Amniotic stem cell (primary cell): ENCODE data around the gene HOXA10.

Source experiments
- DNase-seq: peaks from one replicate; lab custom pipeline; 2025; lab: John Stamatoyannopoulos, UW

The HOXA10 gene

GRCh38 chr7:27145165-27145913 lies 28.8 kb downstream of the HOXA10 start:
- DNase-seq: no peak

- no peak for DNase-seq
Measured at GRCh38 chr7:27144781-27145164, 29.3 kb downstream of the HOXA10 start.

- no peak for DNase-seq
Measured at GRCh38 chr7:27143950-27144780, 30.0 kb downstream of the HOXA10 start.

DNA sequence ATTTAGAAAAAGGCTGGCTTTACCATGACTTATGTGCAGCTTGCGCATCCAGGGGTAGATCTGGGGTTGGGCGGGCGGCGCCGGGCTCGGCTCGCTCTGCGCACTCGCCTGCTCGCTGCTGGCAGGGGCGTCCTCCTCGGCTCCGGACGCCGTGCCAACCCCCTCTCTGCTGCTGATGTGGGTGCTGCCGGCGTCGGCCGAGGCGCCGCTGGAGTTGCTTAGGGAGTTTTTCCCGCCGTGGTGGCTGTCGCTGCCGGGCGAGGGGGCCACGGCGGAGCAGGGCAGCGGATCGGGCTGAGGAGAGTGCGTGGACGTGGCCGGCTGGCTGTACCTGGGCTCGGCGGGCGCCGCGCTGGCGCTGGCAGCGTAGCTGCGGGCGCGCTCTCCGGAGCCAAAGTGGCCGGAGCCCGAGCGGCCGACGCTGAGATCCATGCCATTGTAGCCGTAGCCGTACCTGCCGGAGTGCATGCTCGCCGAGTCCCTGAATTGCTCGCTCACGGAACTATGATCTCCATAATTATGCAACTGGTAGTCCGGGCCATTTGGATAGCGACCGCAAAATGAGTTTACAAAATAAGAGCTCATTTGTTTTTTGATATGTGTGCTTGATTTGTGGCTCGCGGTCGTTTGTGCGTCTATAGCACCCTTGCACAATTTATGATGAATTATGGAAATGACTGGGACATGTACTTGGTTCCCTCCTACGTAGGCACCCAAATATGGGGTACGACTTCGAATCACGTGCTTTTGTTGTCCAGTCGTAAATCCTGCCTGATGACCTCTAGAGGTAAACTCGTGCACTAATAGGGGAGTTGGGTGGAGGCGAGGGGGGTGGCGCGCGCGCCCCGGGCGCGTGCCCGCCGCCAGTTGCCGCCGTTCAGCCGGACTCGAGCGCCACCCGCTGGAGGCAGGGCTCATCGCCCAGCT lies 30.8 kb downstream of the HOXA10 start, which contains the start of gene HOXA5:
HOXA5 (minus strand) TSS at position 659 of the 927 bp plus-strand sequence; CDS start at position 585, 74 bp downstream.
- DNase-seq: no peak

DNA sequence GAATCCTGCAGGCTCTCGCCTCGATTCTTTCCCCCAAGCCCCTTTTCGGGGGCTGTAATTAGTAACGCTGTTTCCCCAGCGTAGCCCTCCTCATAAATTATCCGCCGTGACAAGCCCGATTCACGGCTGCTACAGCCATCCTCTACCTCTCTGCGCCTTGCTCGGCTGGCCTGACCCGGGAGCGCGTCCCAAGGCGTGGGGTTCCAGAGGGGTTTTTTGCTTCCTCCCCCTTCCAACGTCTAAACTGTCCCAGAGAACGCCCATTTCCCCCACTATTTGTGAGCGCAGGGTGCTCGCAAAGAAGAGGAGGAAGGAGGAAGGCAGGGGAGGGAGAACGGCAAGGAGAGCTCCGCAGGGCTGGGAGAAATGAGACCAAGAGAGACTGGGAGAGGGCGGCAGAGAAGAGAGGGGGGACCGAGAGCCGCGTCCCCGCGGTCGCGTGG lies 31.5 kb downstream of the HOXA10 start:
- no peak for DNase-seq

DNA sequence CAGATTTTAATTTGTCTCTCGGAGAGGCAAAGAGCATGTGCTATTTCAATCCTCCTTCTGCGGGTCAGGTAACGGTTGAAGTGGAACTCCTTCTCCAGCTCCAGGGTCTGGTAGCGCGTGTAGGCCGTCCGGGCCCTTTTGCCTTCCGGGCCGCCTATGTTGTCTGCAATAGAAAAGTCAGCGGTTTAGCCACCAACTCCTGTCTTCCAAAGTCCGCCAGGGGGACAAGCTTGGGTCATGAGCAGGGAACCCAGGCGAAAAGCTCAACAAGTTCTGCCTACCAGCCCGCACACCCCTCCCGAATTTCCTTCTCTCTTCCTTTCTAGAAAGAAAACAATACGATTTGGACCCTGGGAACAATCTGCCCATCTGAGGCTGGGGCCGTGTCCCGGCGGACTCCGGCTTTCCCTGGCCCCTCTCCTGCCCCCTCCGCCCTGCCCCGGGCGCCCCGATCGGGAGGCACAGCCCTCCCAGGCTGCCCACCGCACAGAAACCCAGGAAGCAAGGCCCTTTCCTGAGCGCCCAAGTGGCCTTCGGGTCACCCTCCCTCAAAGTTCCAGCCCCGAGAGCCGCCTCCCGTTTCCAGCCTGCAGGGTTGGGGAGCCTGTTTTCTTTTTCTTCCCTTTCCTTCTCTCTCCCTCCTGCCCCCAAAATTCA lies 32.1 kb downstream of the HOXA10 start:
- DNase-seq: no peak

DNA sequence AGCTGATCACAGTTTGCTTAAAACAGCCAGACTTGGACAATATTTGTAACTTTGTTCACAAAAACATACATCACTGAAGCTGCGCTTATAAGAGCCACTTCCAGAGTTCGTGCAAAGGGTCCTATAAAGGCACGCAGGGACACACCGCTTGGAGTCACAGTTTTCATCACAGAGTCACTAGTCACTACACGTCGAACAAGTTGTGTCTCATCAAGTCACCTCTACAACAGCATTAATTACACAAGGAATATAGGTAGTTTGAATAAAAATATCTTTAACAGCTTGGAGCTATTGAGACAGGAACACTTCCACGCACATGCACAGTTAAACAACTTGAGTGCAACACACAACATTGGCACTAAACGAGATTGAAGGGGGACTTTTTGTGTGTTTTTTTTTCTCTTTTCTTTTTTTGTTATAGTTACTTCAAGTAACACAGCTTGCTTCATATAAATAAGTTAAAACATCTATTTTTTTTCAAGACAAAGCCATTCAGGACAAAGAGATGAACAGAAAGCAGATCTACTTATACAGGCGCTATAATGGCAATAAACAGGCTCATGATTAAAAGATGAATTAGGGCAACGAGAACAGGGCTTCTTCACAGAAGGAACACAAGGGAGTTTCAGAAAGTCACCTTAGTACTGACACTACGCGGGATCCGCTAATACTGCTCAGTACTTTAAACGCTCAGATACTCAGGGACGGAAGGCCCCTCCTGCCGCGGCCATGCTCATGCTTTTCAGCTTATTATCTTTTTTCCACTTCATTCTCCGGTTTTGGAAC lies 32.8 kb downstream of the HOXA10 start:
- DNase-seq: no peak

- DNase-seq: no peak
Measured at GRCh38 chr7:27140126-27140857, 33.8 kb downstream of the HOXA10 start.

DNA sequence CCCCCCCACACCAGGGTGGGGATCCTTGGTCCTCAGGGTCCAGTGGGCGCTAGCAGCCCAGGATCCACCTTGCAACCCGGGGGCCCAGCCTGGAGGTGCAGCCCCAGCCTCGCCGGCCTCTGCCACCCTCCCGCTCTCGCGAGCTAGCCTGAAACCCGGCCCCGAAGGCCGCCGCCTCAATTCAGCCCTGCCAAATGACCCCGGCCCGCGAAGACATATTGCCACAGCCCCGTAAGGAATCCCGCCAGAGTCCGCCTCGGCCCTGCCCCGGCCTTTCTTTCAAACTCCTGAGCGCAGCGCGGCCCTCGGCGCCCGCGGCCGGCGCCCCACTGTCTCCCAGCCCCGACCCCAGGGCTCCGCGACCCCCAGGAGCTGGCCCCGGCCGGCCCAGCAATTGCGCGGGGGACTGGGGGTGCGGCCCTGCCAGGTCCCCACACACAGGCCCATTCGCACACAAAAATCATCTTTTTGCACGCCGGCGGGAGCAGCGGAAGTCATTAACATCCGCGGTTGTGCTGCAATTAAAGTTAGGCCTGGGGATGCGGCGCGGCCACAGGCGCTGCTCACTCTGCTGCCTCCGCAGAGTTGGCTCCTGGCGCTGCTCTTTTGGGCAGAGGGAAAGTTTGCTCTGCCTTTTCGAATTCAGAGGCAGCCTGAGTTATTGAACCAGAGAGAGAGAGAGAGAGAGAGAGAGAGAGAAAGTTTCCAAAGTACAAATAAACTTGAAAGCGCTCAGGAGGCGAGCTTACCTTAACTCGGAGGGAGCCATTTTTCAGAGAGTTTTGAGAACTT lies 34.6 kb downstream of the HOXA10 start:
- no peak for DNase-seq

DNA sequence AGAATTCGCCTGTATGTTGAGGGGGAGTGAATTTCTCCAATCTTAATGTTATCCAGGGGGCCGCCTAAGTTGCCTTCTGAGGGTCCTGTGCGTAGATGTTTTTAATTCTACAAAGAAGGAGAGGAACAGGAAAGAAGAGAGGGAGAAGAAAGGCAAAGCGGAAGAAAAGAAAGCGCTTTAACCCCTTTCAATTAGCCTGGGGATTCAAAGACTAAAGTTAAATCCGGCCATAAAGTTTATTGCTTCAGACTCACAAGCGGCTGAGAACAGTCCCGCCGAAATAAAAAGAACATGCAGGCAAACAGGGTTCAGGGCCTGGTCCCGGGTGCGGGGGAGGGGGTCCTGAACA lies 35.2 kb downstream of the HOXA10 start:
- DNase-seq: no peak

- DNase-seq: no peak
Measured at GRCh38 chr7:27138472-27138871, 35.6 kb downstream of the HOXA10 start.

GRCh38 chr7:27137640-27138315 lies 36.3 kb downstream of the HOXA10 start:
- no peak for DNase-seq

- DNase-seq: no peak
Measured at GRCh38 chr7:27134392-27134791, 39.7 kb downstream of the HOXA10 start.

DNA sequence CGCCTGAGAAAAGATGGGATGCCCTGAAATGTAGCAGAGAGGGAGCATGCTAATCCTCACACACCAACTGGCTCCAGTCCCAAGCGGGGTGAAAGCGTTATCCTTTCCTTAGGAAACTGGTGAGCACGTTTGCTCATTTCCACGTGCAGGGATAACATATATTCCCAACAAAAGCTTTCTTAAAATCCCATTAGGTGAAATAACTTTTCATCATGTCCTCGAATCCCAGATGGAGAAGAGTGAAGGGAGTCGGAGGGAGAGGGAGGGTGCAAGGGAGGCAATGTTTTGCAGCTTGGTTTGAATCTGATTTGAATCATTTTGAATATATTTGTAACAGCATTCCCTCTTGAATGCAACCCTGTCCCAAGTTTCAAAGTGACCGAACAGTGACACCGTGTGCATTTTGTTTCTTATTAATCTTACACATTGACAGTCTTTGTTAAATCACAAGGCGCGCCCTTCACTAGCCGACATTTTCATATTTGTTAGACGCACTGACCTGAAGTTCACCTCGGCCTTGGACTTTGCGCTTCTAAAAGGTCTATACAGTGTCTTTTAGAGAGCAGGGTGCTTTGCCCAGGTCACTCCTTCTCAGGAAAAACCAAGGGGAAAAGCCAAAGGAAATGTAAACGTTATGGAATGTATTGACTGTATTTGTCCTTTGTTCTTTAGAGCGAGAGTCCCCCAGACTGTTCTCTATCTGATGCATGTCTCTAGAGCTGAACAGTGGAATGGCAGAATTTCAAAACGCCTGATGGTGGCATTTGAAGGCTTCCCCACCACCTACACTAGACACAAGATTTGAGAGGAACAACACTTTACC lies 40.5 kb downstream of the HOXA10 start:
- DNase-seq: no peak

DNA sequence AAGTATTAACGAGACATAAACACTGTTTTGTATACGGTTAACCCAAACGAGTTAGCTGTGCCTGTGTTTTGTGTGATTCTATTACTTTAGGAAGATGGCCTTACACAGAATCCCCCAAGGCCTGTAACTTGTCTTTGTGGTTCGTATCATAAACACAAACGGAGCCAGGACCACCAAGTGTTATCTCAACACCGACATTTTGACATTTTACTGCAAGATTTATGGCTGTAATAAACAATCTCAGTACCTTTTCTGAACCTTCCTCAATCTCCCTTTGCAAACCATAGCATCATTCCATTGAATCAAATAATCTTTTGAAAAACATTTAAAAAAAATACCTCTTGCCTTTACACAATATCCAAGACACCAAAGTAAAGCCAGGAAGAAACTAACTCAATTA lies 41.1 kb downstream of the HOXA10 start:
- no peak for DNase-seq

DNA sequence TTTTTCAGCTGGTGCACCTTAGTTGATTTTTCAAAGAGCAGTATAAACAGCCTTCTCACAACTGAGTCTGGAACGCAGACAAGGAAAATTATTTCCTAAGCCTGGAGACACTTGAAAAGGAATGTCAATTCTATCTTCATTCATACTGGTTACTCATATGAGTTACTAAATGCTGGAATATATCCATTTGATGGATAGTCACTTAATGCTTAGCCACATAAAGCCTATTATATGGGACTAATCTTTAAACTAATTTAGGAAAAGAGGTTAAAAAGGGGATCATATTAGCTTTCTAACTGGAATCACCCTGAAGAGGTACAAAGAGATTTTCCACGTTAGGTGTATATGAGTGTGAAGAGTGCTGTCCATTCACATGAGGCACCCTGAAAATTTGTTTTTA lies 41.9 kb downstream of the HOXA10 start:
- DNase-seq: no peak

- no peak for DNase-seq
Measured at GRCh38 chr7:27131390-27131819, 42.7 kb downstream of the HOXA10 start.
